GM12873 (cell line): ENCODE results near the gene EXD3.

Source experiments
- TF ChIP-seq, protein P1 (sequence below): IDR thresholded peaks from 2 replicates; pipeline ENCODE4 v1.5.1; 2012; ENCODE audit warnings: low read depth, mild to moderate bottlenecking, moderate library complexity, low read length, control low read depth; ENCODE audit not compliant: insufficient read depth; ENCODE audit errors: missing control alignments

Gene EXD3

DNA sequence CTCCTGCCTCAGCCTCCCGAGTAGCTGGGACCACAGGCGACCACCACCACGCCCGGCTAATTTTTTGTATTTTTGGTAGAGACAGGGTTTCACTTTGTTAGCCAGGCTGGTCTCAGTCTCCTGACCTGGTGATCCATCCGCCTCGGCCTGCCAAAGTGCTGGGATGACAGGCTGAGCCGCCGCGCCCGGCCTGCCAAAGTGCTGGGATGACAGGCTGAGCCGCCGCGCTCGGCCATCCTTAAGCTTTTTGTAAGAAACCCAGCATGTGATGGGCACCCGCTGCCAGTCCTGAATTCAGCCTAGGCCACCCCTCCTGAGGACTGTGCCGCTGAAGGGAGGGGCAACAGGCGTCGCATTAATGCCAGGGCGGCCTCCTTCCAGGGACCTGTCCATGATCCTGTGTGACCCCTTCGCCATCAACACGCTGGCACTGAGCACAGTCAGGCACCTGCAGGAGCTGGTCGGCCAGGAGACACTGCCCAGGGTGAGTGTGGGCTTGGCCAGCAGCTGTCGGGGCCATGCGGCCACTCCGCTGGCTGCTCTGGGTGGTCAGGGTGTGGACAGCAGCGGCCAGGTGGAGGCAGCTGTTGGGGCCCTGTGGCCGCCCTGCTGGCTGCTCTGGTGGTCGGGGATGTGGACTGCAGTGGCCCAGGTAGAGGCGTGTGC, 157.3 kb downstream of the EXD3 start:
- TF ChIP-seq, protein P1, sequence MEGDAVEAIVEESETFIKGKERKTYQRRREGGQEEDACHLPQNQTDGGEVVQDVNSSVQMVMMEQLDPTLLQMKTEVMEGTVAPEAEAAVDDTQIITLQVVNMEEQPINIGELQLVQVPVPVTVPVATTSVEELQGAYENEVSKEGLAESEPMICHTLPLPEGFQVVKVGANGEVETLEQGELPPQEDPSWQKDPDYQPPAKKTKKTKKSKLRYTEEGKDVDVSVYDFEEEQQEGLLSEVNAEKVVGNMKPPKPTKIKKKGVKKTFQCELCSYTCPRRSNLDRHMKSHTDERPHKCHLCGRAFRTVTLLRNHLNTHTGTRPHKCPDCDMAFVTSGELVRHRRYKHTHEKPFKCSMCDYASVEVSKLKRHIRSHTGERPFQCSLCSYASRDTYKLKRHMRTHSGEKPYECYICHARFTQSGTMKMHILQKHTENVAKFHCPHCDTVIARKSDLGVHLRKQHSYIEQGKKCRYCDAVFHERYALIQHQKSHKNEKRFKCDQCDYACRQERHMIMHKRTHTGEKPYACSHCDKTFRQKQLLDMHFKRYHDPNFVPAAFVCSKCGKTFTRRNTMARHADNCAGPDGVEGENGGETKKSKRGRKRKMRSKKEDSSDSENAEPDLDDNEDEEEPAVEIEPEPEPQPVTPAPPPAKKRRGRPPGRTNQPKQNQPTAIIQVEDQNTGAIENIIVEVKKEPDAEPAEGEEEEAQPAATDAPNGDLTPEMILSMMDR: no peak

DNA sequence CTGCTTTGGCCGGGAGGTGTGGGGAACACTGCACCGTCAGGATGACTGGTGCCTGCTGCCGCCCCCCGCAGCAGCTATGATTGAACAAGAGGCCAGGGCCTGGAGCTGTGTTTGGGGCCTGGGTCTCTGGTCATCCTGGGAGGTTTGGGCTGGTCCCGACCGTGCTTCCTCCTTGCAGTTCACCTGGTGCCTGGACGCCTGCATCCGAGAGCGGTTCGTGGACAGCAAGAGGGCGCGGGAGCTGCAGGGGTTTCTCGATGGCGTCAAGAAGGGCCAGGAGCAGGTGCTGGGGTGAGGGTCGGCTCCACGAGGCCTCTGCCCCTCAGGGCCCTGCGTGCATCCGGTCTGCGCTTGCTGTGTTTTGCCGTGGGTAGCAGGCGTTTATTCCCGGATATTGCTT, 158.9 kb downstream of the EXD3 start:
- TF ChIP-seq, protein P1: no peak

DNA sequence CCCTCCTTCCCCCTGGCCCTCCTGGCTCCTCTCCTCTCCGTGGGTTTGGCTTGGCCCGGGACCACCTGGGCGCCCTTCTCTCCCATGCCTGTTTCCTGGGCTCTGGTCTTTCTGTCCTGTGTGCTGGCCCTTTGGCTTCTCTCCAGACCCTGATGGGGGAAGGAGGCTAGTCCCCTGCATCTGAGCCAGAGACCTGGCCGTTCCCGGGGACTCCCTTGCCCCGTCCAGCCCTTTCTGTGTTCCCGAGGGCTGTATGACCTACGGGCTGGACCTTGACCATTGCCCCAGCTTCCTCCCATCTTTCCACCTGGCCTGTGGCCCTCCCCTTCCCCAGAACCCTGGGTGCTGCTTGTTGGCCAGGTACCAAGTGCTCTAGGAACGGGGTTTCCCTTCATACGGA, 159.5 kb downstream of the EXD3 start:
- TF ChIP-seq, protein P1: no peak

DNA sequence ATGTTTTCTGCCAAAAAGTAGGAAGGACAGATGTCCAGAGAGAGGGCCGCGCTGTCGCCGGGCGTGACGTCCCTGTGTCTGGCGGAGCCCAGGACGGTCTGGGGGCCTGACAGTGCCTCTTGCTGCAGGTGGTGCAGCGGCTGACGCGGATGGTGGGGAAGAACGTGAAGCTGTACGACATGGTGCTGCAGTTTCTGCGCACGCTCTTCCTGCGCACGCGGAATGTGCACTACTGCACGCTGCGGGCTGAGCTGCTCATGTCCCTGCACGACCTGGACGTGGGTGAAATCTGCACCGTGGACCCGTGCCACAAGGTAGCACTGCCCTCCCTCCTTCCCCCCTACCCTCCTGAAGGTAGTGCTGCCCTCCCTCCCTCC, 160.1 kb downstream of the EXD3 start:
- TF ChIP-seq, protein P1: no peak

DNA sequence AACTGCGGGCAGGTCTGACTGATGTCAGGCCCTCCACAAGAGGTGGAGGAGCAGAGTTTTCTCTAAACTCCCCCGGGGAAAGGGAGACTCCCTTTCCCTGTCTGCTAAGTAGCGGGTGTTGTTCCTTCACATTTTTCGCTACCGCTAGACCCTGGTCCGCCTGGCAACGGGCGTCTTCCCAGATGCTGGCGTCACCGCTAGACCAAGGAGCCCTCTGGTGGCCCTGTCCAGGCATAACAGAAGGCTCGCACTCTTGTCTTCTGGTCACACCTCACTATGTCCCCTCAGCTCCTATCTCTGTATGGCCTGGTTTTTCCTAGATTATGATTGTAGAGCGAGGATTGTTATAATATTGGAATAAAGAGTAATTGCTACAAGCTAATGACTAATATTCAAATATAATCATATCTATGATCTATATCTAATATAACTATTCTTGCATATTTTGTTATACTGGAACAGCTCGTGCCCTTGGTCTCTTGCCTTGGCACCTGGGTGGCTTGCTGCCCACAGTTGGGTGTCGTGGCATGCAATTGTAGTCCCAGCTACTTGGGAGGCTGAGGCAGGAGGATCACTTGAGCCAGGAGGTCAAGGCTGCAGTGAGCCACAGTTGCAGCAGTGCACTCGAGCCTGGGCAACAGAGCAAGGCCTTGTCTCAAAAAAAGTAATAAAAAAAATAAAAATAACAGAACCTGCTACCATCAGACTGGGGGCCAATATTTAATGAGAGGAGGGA, 160.6 kb downstream of the EXD3 start:
- TF ChIP-seq, protein P1: peak; percentile 40
